HL-60 (cell line): ENCODE measurements around the gene TPD52L1.
"Not testable (repeated sequence)": the region's sequence is repeated elsewhere in the genome, so short reads cannot be mapped to it uniquely, and the experiment has no call there.

Source experiments
- DNase-seq, 2 experiments: peaks; one replicate each; pipeline ENCODE4 v3.0.0-alpha.2; 2010 to 2020; ENCODE audit warnings: low read depth in 1 of 2, low spot score in 1 of 2
- H3K27ac ChIP-seq: fragments of 250-450 bp; sonication (Bioruptor Pico); replicated peaks from 2 replicates; pipeline ENCODE4 v1.5.1; 2020; ENCODE audit warnings: mild to moderate bottlenecking, moderate library complexity
- H3K27me3 ChIP-seq: fragments of 250-450 bp; sonication (Bioruptor Pico); 2 replicates; pipeline ENCODE4 v1.5.1; 2021; ENCODE audit warnings: mild to moderate bottlenecking, moderate library complexity; ENCODE audit not compliant: insufficient read depth, poor library complexity, severe bottlenecking
- H3K4me3 ChIP-seq: replicated peaks from 2 replicates; pipeline ENCODE4 v1.5.1; 2011; ENCODE audit warnings: mild to moderate bottlenecking, control low read depth, low read length; ENCODE audit not compliant: insufficient read depth
- CTCF ChIP-seq: IDR thresholded peaks from one replicate; pipeline ENCODE4 v1.5.1; 2011; ENCODE audit warnings: low read length, control low read depth, inconsistent platforms; ENCODE audit not compliant: insufficient read depth
- GABPA ChIP-seq: IDR thresholded peaks from 2 replicates; pipeline ENCODE4 v1.6.1; 2012; ENCODE audit warnings: low read depth
- POLR2AphosphoS5 ChIP-seq: IDR thresholded peaks from 2 replicates; pipeline ENCODE4 v1.6.1; 2012; ENCODE audit warnings: low read depth
- SPI1 ChIP-seq: IDR thresholded peaks from 2 replicates; pipeline ENCODE4 v1.6.1; 2012; ENCODE audit warnings: low read depth, mild to moderate bottlenecking, borderline replicate concordance
- TF ChIP-seq, protein P1 (sequence below): IDR thresholded peaks from 2 replicates; pipeline ENCODE4 v1.6.1; 2012; ENCODE audit warnings: low read depth; ENCODE audit not compliant: insufficient replicate concordance

The TPD52L1 gene

GRCh38 chr6:125275779-125276178 is 122.2 kb downstream of the TPD52L1 start:
- H3K4me3 ChIP-seq = no peak overlapping the region
- no peaks in the 10 kb centered on the region for H3K27me3 ChIP-seq
- TF ChIP-seq SPI1 (no peak), POLR2AphosphoS5 (no peak), CTCF (no peak), GABPA (no peak)
- TF ChIP-seq, protein P1, sequence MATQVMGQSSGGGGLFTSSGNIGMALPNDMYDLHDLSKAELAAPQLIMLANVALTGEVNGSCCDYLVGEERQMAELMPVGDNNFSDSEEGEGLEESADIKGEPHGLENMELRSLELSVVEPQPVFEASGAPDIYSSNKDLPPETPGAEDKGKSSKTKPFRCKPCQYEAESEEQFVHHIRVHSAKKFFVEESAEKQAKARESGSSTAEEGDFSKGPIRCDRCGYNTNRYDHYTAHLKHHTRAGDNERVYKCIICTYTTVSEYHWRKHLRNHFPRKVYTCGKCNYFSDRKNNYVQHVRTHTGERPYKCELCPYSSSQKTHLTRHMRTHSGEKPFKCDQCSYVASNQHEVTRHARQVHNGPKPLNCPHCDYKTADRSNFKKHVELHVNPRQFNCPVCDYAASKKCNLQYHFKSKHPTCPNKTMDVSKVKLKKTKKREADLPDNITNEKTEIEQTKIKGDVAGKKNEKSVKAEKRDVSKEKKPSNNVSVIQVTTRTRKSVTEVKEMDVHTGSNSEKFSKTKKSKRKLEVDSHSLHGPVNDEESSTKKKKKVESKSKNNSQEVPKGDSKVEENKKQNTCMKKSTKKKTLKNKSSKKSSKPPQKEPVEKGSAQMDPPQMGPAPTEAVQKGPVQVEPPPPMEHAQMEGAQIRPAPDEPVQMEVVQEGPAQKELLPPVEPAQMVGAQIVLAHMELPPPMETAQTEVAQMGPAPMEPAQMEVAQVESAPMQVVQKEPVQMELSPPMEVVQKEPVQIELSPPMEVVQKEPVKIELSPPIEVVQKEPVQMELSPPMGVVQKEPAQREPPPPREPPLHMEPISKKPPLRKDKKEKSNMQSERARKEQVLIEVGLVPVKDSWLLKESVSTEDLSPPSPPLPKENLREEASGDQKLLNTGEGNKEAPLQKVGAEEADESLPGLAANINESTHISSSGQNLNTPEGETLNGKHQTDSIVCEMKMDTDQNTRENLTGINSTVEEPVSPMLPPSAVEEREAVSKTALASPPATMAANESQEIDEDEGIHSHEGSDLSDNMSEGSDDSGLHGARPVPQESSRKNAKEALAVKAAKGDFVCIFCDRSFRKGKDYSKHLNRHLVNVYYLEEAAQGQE = no peak
- H3K27ac ChIP-seq = no peak overlapping the region
- DNase-seq = no peak

- Histone ChIP-seq H3K27me3 (no peaks in the 10 kb centered on the region), H3K4me3 (no peak overlapping the region), H3K27ac (no peak overlapping the region)
- TF ChIP-seq, protein P1 = no peak
- TF ChIP-seq SPI1 = no peak
- TF ChIP-seq POLR2AphosphoS5 = no peak
- TF ChIP-seq GABPA = no peak
- no peak for TF ChIP-seq CTCF
- no peak for DNase-seq
These were observed 124.3 kb downstream of the TPD52L1 start for GRCh38 chr6:125277838-125278237.

DNA sequence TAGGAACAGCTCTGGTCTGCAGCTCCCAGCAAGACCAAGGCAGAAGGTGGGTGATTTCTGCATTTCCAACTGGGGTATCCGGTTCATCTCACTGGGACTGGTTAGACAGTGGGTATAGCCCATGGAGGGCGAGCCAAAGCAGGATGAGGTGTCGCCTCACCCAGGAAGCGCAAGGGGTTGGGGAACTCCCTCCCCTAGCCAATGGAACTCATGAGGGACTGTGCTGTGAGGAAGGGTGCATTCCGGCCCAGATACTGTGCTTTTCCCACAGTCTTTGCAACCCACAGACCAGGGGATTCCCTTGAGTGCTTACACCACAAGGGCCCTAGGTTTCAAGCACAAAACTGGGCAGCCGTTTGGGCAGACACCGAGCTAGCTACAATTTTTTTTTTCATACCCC is 126.4 kb downstream of the TPD52L1 start:
- Histone ChIP-seq H3K4me3 (no peak overlapping the region), H3K27me3 (no peaks in the 10 kb centered on the region), H3K27ac (no peak overlapping the region)
- no peak for TF ChIP-seq SPI1
- TF ChIP-seq, protein P1 = no peak
- TF ChIP-seq CTCF = no peak
- TF ChIP-seq GABPA = no peak
- no peak for TF ChIP-seq POLR2AphosphoS5
- no peak for DNase-seq

DNA sequence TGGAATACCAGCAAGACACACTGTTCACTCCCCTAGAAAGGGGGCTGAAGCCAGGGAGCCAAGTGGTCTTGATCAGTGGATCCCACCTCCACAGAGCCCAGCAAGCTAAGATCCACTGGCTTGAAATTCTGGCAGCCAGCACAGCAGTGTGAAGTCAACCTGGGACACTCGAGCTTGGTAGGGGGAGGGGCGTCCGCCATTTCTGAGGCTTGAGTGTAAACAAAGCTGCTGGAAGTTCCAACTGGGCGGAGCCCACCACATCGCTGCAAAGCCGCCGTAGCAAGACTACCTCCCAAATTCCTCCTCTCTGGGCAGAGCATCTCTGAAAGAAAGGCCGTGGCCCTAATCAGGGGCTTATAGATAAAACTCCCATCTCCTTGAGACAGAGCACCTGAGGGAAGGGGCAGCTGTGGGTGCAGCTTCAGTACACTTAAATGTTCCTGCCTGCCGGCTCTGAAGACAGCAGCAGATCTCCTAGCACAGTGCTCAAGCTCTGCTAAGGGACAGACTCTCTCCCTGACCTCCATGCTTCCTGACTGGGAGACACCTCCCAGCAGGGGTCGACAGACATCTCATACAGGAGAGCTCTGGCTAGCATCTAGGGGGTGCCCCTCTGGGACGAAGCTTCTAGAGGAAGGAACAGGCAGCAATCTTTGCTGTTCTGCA is 126.9 kb downstream of the TPD52L1 start:
- not testable (repeated sequence) for H3K27me3 ChIP-seq, DNase-seq, H3K27ac ChIP-seq, H3K4me3 ChIP-seq

- not testable (repeated sequence) for DNase-seq, H3K27ac ChIP-seq, H3K4me3 ChIP-seq, H3K27me3 ChIP-seq
These were observed 128.9 kb downstream of the TPD52L1 start for GRCh38 chr6:125282470-125282869.
